Pancreas (tissue), 10 donors: ENCODE data around the gene MTNR1B. TPM values are rescaled to one million over a fixed set of nuclear protein-coding genes. Genes with fewer than 3 reads are reported as not detected.

Experiments
- ATAC-seq, 4 donors: fragments of 200-7000 bp; cut with Tn5 transposase; one replicate each; pipeline versions ENCODE4 v1.8.0 to v1.9.1; 2020; ENCODE audit warnings: mild to moderate bottlenecking in 4 of 4, moderate library complexity in 4 of 4
- DNase-seq, 6 donors: peaks; one replicate each; pipeline ENCODE4 v3.0.0-alpha.2; 2020
- FAIRE-seq: peaks from 2 replicates; lab custom pipeline; 2012; peaks lifted over from hg19 to GRCh38; lab: Jason Lieb, UNC
- H3K27ac ChIP-seq, 4 donors: fragments of 200-600 bp; sonication (generic); 1 replicate in 3 of 4; 2 replicates in 1 of 4; pipeline versions ENCODE4 v1.5.0 to v1.8.0; 2020
- H3K27me3 ChIP-seq, 4 donors: fragments of 200-600 bp; one replicate each; pipeline ENCODE4 v1.8.0; 2021
- H3K36me3 ChIP-seq, 3 donors: fragments of 200-600 bp; sonication (generic) in 1 of 3; one replicate each; pipeline versions ENCODE4 v1.5.0 to v1.8.0; 2020 to 2021
- H3K4me1 ChIP-seq, 3 donors: fragments of 200-600 bp; one replicate each; pipeline ENCODE4 v1.8.0; 2021
- H3K4me3 ChIP-seq, 4 donors: fragments of 200-600 bp; sonication (generic) in 2 of 4; one replicate each; pipeline versions ENCODE4 v1.5.0 to v1.8.0; 2020 to 2021
- H3K9me3 ChIP-seq, 4 donors: fragments of 200-600 bp; one replicate each; pipeline ENCODE4 v1.8.0; 2021
- CTCF ChIP-seq, 4 donors: fragments of 200-600 bp; sonication (generic) in 3 of 4; IDR thresholded peaks; one replicate each; pipeline versions ENCODE4 v1.5.0 to v1.8.0; 2021; ENCODE audit warnings: antibody characterized with exemption in 4 of 4
- WGBS, 2 donors: extraction: QIAGEN DNeasy Blood & Tissue Kit; methylation state at CpG; one replicate each; pipeline ENCODE4 v1.1.7; 2013; 5-methylcytosine and 5-hydroxymethylcytosine counted together
- intact Hi-C, 3 donors: fragments of 100-400 bp; cut with DNase I; formaldehyde crosslinking; loops; one replicate each; pipeline versions ENCODE4 v1.11.1 to v1.14.2; 2022
- polyA plus RNA-seq, 2 donors: library from polyadenylated mRNA; stranded (reverse); fragments of 200-250 nt; gene quantifications; one replicate each; pipeline ENCODE4 v1.2.3, GENCODE V29; 2013
- total RNA-seq, 6 donors: library from RNA; stranded (reverse); fragmentation: NEBNext Ultra II Directional in 4 of 6; extraction: Animal tissue kit (Norgen Biotek cat#: 25700) in 4 of 6; gene quantifications; one replicate each; pipeline versions ENCODE4 v1.2.1 to v1.2.4, GENCODE V29; 2021 to 2023
- donor health status: healthy with polysubstance abuse.
- donor health status: DM: no; HTN: no; CAD: no; lungs with moderate emphysema.
- donor health status: DM: no; HTN: no; CAD: no.
- donor health status: control.
- donor health status: control.
- donor health status: Bipolar disorder and iron deficiency.
- donor health status: DM: yes; HTN: yes; CAD: no.
- donor health status: DM: no; HTN: no; CAD: no.
- donor health status: DM: no; HTN: no; CAD: no.
- donor health status: DM: yes; HTN: yes; CAD: no.

Gene MTNR1B
- total and polyA plus RNA-seq, 8 donors: 0.07 TPM; not detected in 7

DNA sequence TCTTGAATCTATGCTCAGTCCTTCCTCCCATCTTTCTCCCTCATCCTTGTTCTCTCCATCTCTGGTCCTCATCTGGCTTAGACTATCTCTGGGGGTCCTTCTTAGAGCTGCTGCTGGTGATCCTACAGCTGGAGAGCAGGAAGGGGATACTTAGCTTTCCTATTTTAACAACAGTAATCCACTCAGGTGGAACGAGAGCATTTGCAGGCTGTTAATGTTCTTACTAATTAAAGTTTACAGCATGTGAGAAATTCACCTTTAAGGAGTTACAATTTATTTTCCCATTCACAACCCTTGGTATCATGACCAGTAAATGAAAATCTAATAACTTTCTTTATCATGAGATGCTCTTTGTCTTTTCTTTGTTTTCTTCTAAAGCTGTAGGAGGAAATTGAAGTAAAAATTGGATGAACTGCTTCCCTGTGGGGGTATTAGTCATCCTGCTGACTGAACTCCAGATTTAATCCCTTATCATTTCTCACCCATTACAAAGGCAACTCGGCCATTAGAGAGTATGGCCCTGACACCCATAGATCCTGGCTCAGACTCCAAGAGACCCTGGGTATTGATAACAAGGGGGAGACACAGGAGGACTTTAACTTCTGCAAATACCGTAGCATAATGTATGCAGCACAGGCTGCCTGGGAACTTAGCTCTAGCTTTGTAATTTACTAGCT, 37.6 kb upstream of the MTNR1B start:
- H3K4me3 ChIP-seq: no peak overlapping the region
- no peaks in the 10 kb centered on the region for H3K4me1 ChIP-seq
- DNase-seq (no peak), FAIRE-seq (no peak), ATAC-seq (peak in 2 of 4 donors; percentile 52 to 63)
- H3K27me3 ChIP-seq: no peaks in the 10 kb centered on the region
- intact Hi-C loops: loop anchor here in 1 of 3 donors (10.0 kb wide), 1 partner anchor 233 kb away; no protein-coding TSS in a partner anchor
- H3K36me3 ChIP-seq: no peaks in the 10 kb centered on the region
- no peak overlapping the region for H3K27ac ChIP-seq
- H3K9me3 ChIP-seq: no peaks in the 10 kb centered on the region
- no peak for TF ChIP-seq CTCF (IDR thresholded peaks at IDR 0.05)
- 27 to 32% methylated on average over 3 of the region's 3 CpGs for WGBS, 2 donors

DNA sequence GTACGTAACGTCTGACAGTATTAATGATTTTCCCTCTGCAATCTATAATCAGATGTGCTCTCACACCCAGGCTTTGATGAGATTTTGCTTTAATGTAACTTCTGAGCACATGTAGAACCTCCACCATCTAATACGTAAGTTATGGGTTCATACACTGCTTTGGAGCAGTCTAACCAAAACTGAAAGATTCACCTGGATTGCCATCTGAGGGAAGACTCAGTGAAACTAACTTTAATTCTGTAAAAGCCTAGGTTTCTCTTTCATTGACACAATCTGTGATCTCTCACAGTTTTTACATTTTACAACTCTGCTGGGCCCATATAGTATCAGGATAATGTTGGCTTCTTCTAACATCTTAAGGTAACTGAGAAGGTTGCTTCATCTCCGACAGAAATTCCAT, 30.1 kb upstream of the MTNR1B start:
- H3K9me3 ChIP-seq: no peaks in the 10 kb centered on the region
- H3K4me3 ChIP-seq: no peak overlapping the region
- ATAC-seq (no peak), DNase-seq (no peak), FAIRE-seq (no peak)
- H3K27me3 ChIP-seq: no peaks in the 10 kb centered on the region
- no peaks in the 10 kb centered on the region for H3K4me1 ChIP-seq
- no peaks in the 10 kb centered on the region for H3K36me3 ChIP-seq
- no peak overlapping the region for H3K27ac ChIP-seq
- intact Hi-C loops: loop anchor here in 1 of 3 donors (10.0 kb wide), 1 partner anchor 225 kb away; no protein-coding TSS in a partner anchor
- 69 to 77% methylated on average over 4 of the region's 4 CpGs for WGBS, 2 donors
- TF ChIP-seq CTCF (IDR thresholded peaks at IDR 0.05): no peak

- DNase-seq: peak in 1 of 6 donors; percentile 22
- intact Hi-C loops: loop anchor here in 1 of 3 donors (10.0 kb wide), 1 partner anchor 283 kb away; no protein-coding TSS in a partner anchor
- peak; percentile 60 to 88 (median 84) for ATAC-seq
- no peak for FAIRE-seq
- H3K9me3 ChIP-seq: no peaks in the 10 kb centered on the region
- TF ChIP-seq CTCF (IDR thresholded peaks at IDR 0.05): peak; percentile 19 to 55 (median 46)
- WGBS, 2 donors: 19 to 20% methylated on average over 12 of the region's 12 CpGs
- no peaks in the 10 kb centered on the region for H3K36me3 ChIP-seq
- no peaks in the 10 kb centered on the region for H3K27me3 ChIP-seq
- H3K4me1 ChIP-seq: no peaks in the 10 kb centered on the region
- no peak overlapping the region for H3K4me3 ChIP-seq
- H3K27ac ChIP-seq: no peak overlapping the region
Measured at GRCh38 chr11:92941676-92942571, 27.5 kb upstream of the MTNR1B start.

DNA sequence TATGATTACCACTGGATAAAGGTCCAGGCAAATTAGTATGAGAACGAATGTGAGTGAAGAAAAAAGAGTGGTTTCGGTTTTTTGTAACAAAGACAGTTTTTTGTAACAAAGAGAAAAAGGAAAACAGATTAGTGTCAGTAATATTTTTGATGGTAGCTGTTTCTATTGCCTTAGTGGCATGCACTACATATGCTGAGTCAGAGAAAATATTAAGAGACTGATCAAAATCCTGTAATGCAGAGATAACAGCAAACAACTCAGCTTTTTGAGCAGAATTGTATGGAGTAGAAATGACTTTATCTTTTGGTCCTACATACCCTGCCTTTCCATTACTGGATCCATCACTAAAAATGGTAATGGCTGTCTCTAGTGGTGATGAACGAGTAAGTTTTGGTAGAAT, 22.7 kb upstream of the MTNR1B start:
- no peaks in the 10 kb centered on the region for H3K9me3 ChIP-seq
- no peak for DNase-seq
- 88 to 89% methylated on average over 3 of the region's 3 CpGs for WGBS, 2 donors
- no peaks in the 10 kb centered on the region for H3K27me3 ChIP-seq
- no peak for ATAC-seq
- H3K27ac ChIP-seq: no peak overlapping the region
- H3K4me3 ChIP-seq: no peak overlapping the region
- no peak for FAIRE-seq
- H3K4me1 ChIP-seq: peaks cover 0 to 7% (median 0%) of the 10 kb centered on the region in 3 donors
- no peaks in the 10 kb centered on the region for H3K36me3 ChIP-seq
- intact Hi-C loops: loop anchor here in 1 of 3 donors (10.0 kb wide), 1 partner anchor 278 kb away; no protein-coding TSS in a partner anchor
- TF ChIP-seq CTCF (IDR thresholded peaks at IDR 0.05): no peak
